ENCODE measurements around the gene GGA1.

GGA1 gene

GRCh38 chr22:37608477-37609239 lies at the start of gene GGA1:
Gene GGA1 (plus strand): TSS chr22:37608834. CDS start chr22:37608861, 27 bp downstream.
- peak; percentile 98 to 99 for DNase-seq

GRCh38 chr22:37559521-37559900 lies 49.1 kb upstream of the GGA1 start:
- DNase-seq: no peak

- DNase-seq: no peak
Measured at GRCh38 chr22:37559901-37560607, 48.6 kb upstream of the GGA1 start, which contains the start of gene CDC42EP1. Gene CDC42EP1 (plus strand): TSS chr22:37560480. CDS start chr22:37566350, 5,870 bp downstream.

- DNase-seq: no peak
Measured at GRCh38 chr22:37560608-37561211, 47.9 kb upstream of the GGA1 start.

- DNase-seq: peak; percentile 75 to 77
Measured at GRCh38 chr22:37561212-37562048, 47.2 kb upstream of the GGA1 start.

GRCh38 chr22:37562049-37562875 lies 46.4 kb upstream of the GGA1 start:
- no peak for DNase-seq

- no peak for DNase-seq
Measured at GRCh38 chr22:37563153-37564081, 45.2 kb upstream of the GGA1 start.

- DNase-seq: no peak
Measured at GRCh38 chr22:37564111-37564711, 44.4 kb upstream of the GGA1 start.

- DNase-seq: no peak
Measured at GRCh38 chr22:37565830-37566229, 42.8 kb upstream of the GGA1 start.

GRCh38 chr22:37566329-37566837 lies 42.3 kb upstream of the GGA1 start:
- DNase-seq: peak; percentile 48 to 56

GRCh38 chr22:37566903-37567798 lies 41.5 kb upstream of the GGA1 start:
- DNase-seq: peak; percentile 91 to 92

GRCh38 chr22:37568012-37568411 lies 40.6 kb upstream of the GGA1 start:
- DNase-seq: no peak

- no peak for DNase-seq
Measured at GRCh38 chr22:37568448-37569008, 40.1 kb upstream of the GGA1 start.

- DNase-seq: no peak
Measured at GRCh38 chr22:37569009-37569920, 39.4 kb upstream of the GGA1 start.

GRCh38 chr22:37569921-37570660 lies 38.5 kb upstream of the GGA1 start:
- DNase-seq: no peak

GRCh38 chr22:37570661-37570976 lies 38.0 kb upstream of the GGA1 start:
- DNase-seq: no peak
